ENCODE results near the gene IL23R. TPM values are rescaled to one million over a fixed set of nuclear protein-coding genes. Genes with fewer than 3 reads are reported as not detected.

The IL23R gene
- total RNA-seq, 4 donors from 2014 or later, result 2.0 to 4.3 TPM; not detected in 2

- TF ChIP-seq POLR2A (IDR thresholded peaks at IDR 0.05), result no peak
- no peak for TF ChIP-seq CTCF (IDR thresholded peaks at IDR 0.05)
- no peak for TF ChIP-seq EP300 (IDR thresholded peaks at IDR 0.05; ENCODE audit: low read depth)
- TF ChIP-seq POLR2AphosphoS5 (IDR thresholded peaks at IDR 0.05), result no peak
- 78 to 83% methylated on average over 5 of the region's 5 CpGs for WGBS, 2 donors (ENCODE audit: low coverage in 1 of 2)
Observed at GRCh38 chr1:67262735-67263134, 96.5 kb downstream of the IL23R start.

GRCh38 chr1:67264152-67264551, 97.9 kb downstream of the IL23R start:
- Histone ChIP-seq H3K27ac (no peak overlapping the region), H3K4me1 (no peaks in the 10 kb centered on the region), H3K27me3 (no peaks in the 10 kb centered on the region), H3K9me3 (no peaks in the 10 kb centered on the region), H3K4me3 (no peak overlapping the region), H3K36me3 (no peaks in the 10 kb centered on the region)
- in situ Hi-C loops (cut with MboI; ENCODE audit: low pct_ligation_motif_present in 1 of 4, low pct_unique_long_range_greater_than_20kb in 1 of 4, low sequenced_read_pairs in 3 of 4) (no loop called here), intact Hi-C loops (cut with DNase I; ENCODE audit: low total_unique reads) (no loop called here)
- TF ChIP-seq CTCF (IDR thresholded peaks at IDR 0.05) (no peak), EP300 (IDR thresholded peaks at IDR 0.05; ENCODE audit: low read depth) (no peak), POLR2A (IDR thresholded peaks at IDR 0.05) (no peak), POLR2AphosphoS5 (IDR thresholded peaks at IDR 0.05) (no peak)
- no peak for DNase-seq

More at GRCh38 chr1:67262735-67263134, 96.5 kb downstream of the IL23R start:
- Histone ChIP-seq H3K36me3 (no peaks in the 10 kb centered on the region), H3K9me3 (no peaks in the 10 kb centered on the region), H3K27ac (no peak overlapping the region), H3K27me3 (no peaks in the 10 kb centered on the region), H3K4me1 (no peaks in the 10 kb centered on the region), H3K4me3 (no peak overlapping the region)
- in situ Hi-C loops (cut with MboI; ENCODE audit: low pct_ligation_motif_present in 1 of 4, low pct_unique_long_range_greater_than_20kb in 1 of 4, low sequenced_read_pairs in 3 of 4), result no loop called here
- DNase-seq, result no peak
- intact Hi-C loops (cut with DNase I; ENCODE audit: low total_unique reads), result no loop called here

- no peaks in the 10 kb centered on the region for H3K36me3 ChIP-seq
- 53 to 68% methylated on average over 3 of the region's 3 CpGs for WGBS, 2 donors (ENCODE audit: low coverage in 1 of 2)
Observed at GRCh38 chr1:67264899-67265298, 98.6 kb downstream of the IL23R start.

GRCh38 chr1:67269061-67269460, 102.8 kb downstream of the IL23R start:
- H3K4me3 ChIP-seq, result no peak overlapping the region
- DNase-seq, result no peak
- WGBS, 2 donors (ENCODE audit: low coverage in 1 of 2), result 80 to 82% methylated on average over 3 of the region's 3 CpGs
- intact Hi-C loops (cut with DNase I; ENCODE audit: low total_unique reads) (no loop called here), in situ Hi-C loops (cut with MboI; ENCODE audit: low pct_ligation_motif_present in 1 of 4, low pct_unique_long_range_greater_than_20kb in 1 of 4, low sequenced_read_pairs in 3 of 4) (no loop called here)
- TF ChIP-seq EP300 (IDR thresholded peaks at IDR 0.05; ENCODE audit: low read depth), result no peak
- TF ChIP-seq POLR2AphosphoS5 (IDR thresholded peaks at IDR 0.05), result no peak
- TF ChIP-seq CTCF (IDR thresholded peaks at IDR 0.05), result no peak
- TF ChIP-seq POLR2A (IDR thresholded peaks at IDR 0.05), result no peak
- no peaks in the 10 kb centered on the region for H3K4me1 ChIP-seq
- no peaks in the 10 kb centered on the region for H3K27me3 ChIP-seq
- H3K9me3 ChIP-seq, result no peaks in the 10 kb centered on the region
- H3K36me3 ChIP-seq, result no peaks in the 10 kb centered on the region
- no peak overlapping the region for H3K27ac ChIP-seq

More at GRCh38 chr1:67264899-67265298, 98.6 kb downstream of the IL23R start:
- no peak for TF ChIP-seq EP300 (IDR thresholded peaks at IDR 0.05; ENCODE audit: low read depth)
- H3K9me3 ChIP-seq, result no peaks in the 10 kb centered on the region
- intact Hi-C loops (cut with DNase I; ENCODE audit: low total_unique reads), result no loop called here
- in situ Hi-C loops (cut with MboI; ENCODE audit: low pct_ligation_motif_present in 1 of 4, low pct_unique_long_range_greater_than_20kb in 1 of 4, low sequenced_read_pairs in 3 of 4), result no loop called here
- no peak for DNase-seq
- no peak overlapping the region for H3K27ac ChIP-seq
- H3K27me3 ChIP-seq, result no peaks in the 10 kb centered on the region
- H3K4me3 ChIP-seq, result no peak overlapping the region
- H3K4me1 ChIP-seq, result no peaks in the 10 kb centered on the region

- H3K4me3 ChIP-seq, result no peak overlapping the region
- H3K36me3 ChIP-seq, result no peaks in the 10 kb centered on the region
- in situ Hi-C loops (cut with MboI; ENCODE audit: low pct_ligation_motif_present in 1 of 4, low pct_unique_long_range_greater_than_20kb in 1 of 4, low sequenced_read_pairs in 3 of 4) (no loop called here), intact Hi-C loops (cut with DNase I; ENCODE audit: low total_unique reads) (no loop called here)
- no peak for DNase-seq
- no peaks in the 10 kb centered on the region for H3K4me1 ChIP-seq
- no peaks in the 10 kb centered on the region for H3K27me3 ChIP-seq
- no peak overlapping the region for H3K27ac ChIP-seq
- TF ChIP-seq CTCF (IDR thresholded peaks at IDR 0.05) (no peak), POLR2A (IDR thresholded peaks at IDR 0.05) (no peak), POLR2AphosphoS5 (IDR thresholded peaks at IDR 0.05) (no peak), EP300 (IDR thresholded peaks at IDR 0.05; ENCODE audit: low read depth) (no peak)
- 83 to 86% methylated on average over 2 to 3 of the region's 3 CpGs for WGBS, 2 donors (ENCODE audit: low coverage in 1 of 2)
- no peaks in the 10 kb centered on the region for H3K9me3 ChIP-seq
Observed at GRCh38 chr1:67270541-67270940, 104.3 kb downstream of the IL23R start.
